ENCODE results near the gene OR51A2. TPM values are rescaled to one million over a fixed set of nuclear protein-coding genes. Genes with fewer than 3 reads are reported as not detected.

Gene OR51A2
- total RNA-seq, 1 donor from 2014 or later = not detected

Other genes with a start within 250 kb of the OR51A2 start
- gene OR51F1, start 185.8 kb downstream of the OR51A2 start, total RNA-seq = not detected
- gene OR52R1, start 151.3 kb downstream of the OR51A2 start, total RNA-seq = not detected
- gene OR51F2, start 134.4 kb downstream of the OR51A2 start, total RNA-seq = not detected
- gene OR51S1, start 106.5 kb downstream of the OR51A2 start, total RNA-seq = not detected
- gene OR51T1, start 73.8 kb downstream of the OR51A2 start, total RNA-seq = not detected
- not detected for gene OR51A7, start 51.9 kb downstream of the OR51A2 start, total RNA-seq
- gene OR51G2, start 36.4 kb downstream of the OR51A2 start, total RNA-seq = not detected
- not detected for gene OR51G1, start 31.4 kb downstream of the OR51A2 start, total RNA-seq
- not detected for gene OR51A4, start 8.1 kb downstream of the OR51A2 start, total RNA-seq
- gene OR51L1, start 39.1 kb upstream of the OR51A2 start, total RNA-seq = not detected
- not detected for gene OR52J3, start 90.8 kb upstream of the OR51A2 start, total RNA-seq
- gene OR52E2, start 103.9 kb upstream of the OR51A2 start, total RNA-seq = not detected
- gene OR52E1, start 113.9 kb upstream of the OR51A2 start, total RNA-seq = not detected
- gene OR52A5, start 182.6 kb upstream of the OR51A2 start, total RNA-seq = not detected
- not detected for gene OR52A1, start 199.0 kb upstream of the OR51A2 start, total RNA-seq
- not detected for gene OR51V1, start 245.0 kb upstream of the OR51A2 start, total RNA-seq